GM23338 (cell line): ENCODE data around the gene LAGE3. TPM values are rescaled to one million over a fixed set of nuclear protein-coding genes. Genes with fewer than 3 reads are reported as not detected.

Experiments used
- ATAC-seq: fragments of 200-7000 bp; cut with Tn5 transposase; 3 replicates; pipeline ENCODE4 v1.9.1; 2020
- DNase-seq: peaks from one replicate; pipeline ENCODE4 v3.0.0-alpha.2; 2015; ENCODE audit warnings: low spot score
- H2AFZ ChIP-seq: fragments of 200-600 bp; sonication (generic); 2 replicates; pipeline ENCODE4 v1.8.0; 2016; ENCODE audit warnings: antibody characterized with exemption, mild to moderate bottlenecking, moderate library complexity
- H3F3A ChIP-seq: fragments of 200-600 bp; sonication (generic); replicated peaks from 2 replicates; pipeline ENCODE4 v1.8.0; 2017; ENCODE audit warnings: antibody characterized with exemption, mixed run types, low read depth
- H3K27ac ChIP-seq: fragments of 200-600 bp; sonication (generic); 2 replicates; pipeline ENCODE4 v1.6.1; 2016; ENCODE audit warnings: low read depth
- H3K27me3 ChIP-seq: fragments of 200-600 bp; sonication (generic); 2 replicates; pipeline ENCODE4 v1.8.0; 2016; ENCODE audit warnings: mild to moderate bottlenecking, mixed run types, moderate library complexity; ENCODE audit not compliant: insufficient read depth
- H3K36me3 ChIP-seq: fragments of 200-600 bp; sonication (generic); 2 replicates; pipeline ENCODE4 v1.8.0; 2016; ENCODE audit warnings: mild to moderate bottlenecking; ENCODE audit not compliant: insufficient read depth
- H3K4me1 ChIP-seq: fragments of 200-600 bp; sonication (generic); 2 replicates; pipeline ENCODE4 v1.8.0; 2016; ENCODE audit warnings: mild to moderate bottlenecking, moderate library complexity; ENCODE audit not compliant: insufficient read depth
- H3K4me2 ChIP-seq: fragments of 200-600 bp; sonication (generic); 2 replicates; pipeline ENCODE4 v1.7.1; 2017; ENCODE audit warnings: mixed run types
- H3K4me3 ChIP-seq: fragments of 200-600 bp; sonication (generic); 2 replicates; pipeline ENCODE4 v1.6.1; 2016; ENCODE audit warnings: mixed run types
- H3K79me2 ChIP-seq: fragments of 200-600 bp; sonication (generic); replicated peaks from 2 replicates; pipeline ENCODE4 v1.8.0; 2017; ENCODE audit warnings: mild to moderate bottlenecking; ENCODE audit not compliant: insufficient read depth
- H3K9me2 ChIP-seq: fragments of 200-600 bp; sonication (generic); 2 replicates; pipeline ENCODE4 v1.8.0; 2017; ENCODE audit not compliant: insufficient read depth
- H4K20me1 ChIP-seq: fragments of 200-600 bp; sonication (generic); replicated peaks from 2 replicates; pipeline ENCODE4 v1.8.0; 2017; ENCODE audit warnings: mild to moderate bottlenecking; ENCODE audit not compliant: insufficient read depth
- H3K27ac Mint-ChIP-seq: 2 replicates; pipeline ENCODE4 v1.8.0; 2020; ENCODE audit warnings: inconsistent platforms, mild to moderate bottlenecking, moderate library complexity, mixed read lengths
- H3K27me3 Mint-ChIP-seq: 3 replicates; pipeline ENCODE4 v1.8.0; 2022; ENCODE audit warnings: low read depth, mild to moderate bottlenecking, moderate library complexity, mixed read lengths, inconsistent platforms; ENCODE audit not compliant: insufficient read depth, poor library complexity
- H3K36me3 Mint-ChIP-seq: 3 replicates; pipeline ENCODE4 v1.8.0; 2021; ENCODE audit warnings: low read depth, mild to moderate bottlenecking, inconsistent platforms, moderate library complexity, mixed read lengths
- H3K4me1 Mint-ChIP-seq: 3 replicates; pipeline ENCODE4 v1.8.0; 2020; ENCODE audit warnings: mild to moderate bottlenecking, inconsistent platforms, mixed read lengths
- H3K4me3 Mint-ChIP-seq: 3 replicates; pipeline ENCODE4 v1.8.0; 2021; ENCODE audit warnings: moderate library complexity, mild to moderate bottlenecking, inconsistent platforms, mixed read lengths
- H3K9me3 Mint-ChIP-seq: 3 replicates; pipeline ENCODE4 v1.8.0; 2020; ENCODE audit warnings: moderate library complexity, mild to moderate bottlenecking, inconsistent platforms, mixed read lengths
- CREB1 ChIP-seq: fragments of 250-450 bp; sonication (Bioruptor Pico); IDR thresholded peaks from 2 replicates; pipeline ENCODE4 v1.5.0; 2020; ENCODE audit warnings: low read depth, mild to moderate bottlenecking, moderate library complexity
- CTCF ChIP-seq, 2 experiments: fragments of 200-600 bp in 1 of 2; sonication (generic) in 1 of 2; conservative IDR thresholded peaks; 2 replicates each; pipeline versions ENCODE4 v1.5.1 to v1.6.1; 2016 to 2017; ENCODE audit warnings: antibody characterized with exemption in 2 of 2, low read depth in 2 of 2, mild to moderate bottlenecking in 2 of 2, moderate library complexity in 1 of 2
- EZH2 ChIP-seq: fragments of 200-600 bp; sonication (generic); IDR thresholded peaks from one replicate; pipeline ENCODE4 v1.8.0; 2017; ENCODE audit warnings: antibody characterized with exemption, mild to moderate bottlenecking, low read depth; ENCODE audit not compliant: unreplicated experiment
- EZH2phosphoT487 ChIP-seq: fragments of 200-600 bp; sonication (generic); IDR thresholded peaks from one replicate; pipeline ENCODE4 v1.8.1; 2018; ENCODE audit warnings: antibody characterized with exemption; ENCODE audit not compliant: unreplicated experiment
- JUNB ChIP-seq: IDR thresholded peaks from one replicate; pipeline ENCODE4 v1.6.1; 2016; ENCODE audit warnings: antibody characterized with exemption; ENCODE audit not compliant: unreplicated experiment
- NANOG ChIP-seq: IDR thresholded peaks from 2 replicates; pipeline ENCODE4 v1.6.1; 2016; ENCODE audit warnings: antibody characterized with exemption, borderline replicate concordance
- ZNF114 ChIP-seq: fragments of 250-450 bp; sonication (Bioruptor Pico); IDR thresholded peaks from 2 replicates; pipeline ENCODE4 v1.5.0; 2020; ENCODE audit warnings: mild to moderate bottlenecking, moderate library complexity
- ZNF462 ChIP-seq: fragments of 250-450 bp; sonication (Bioruptor Pico); IDR thresholded peaks from 2 replicates; pipeline ENCODE4 v1.5.0; 2020; ENCODE audit warnings: mild to moderate bottlenecking, moderate library complexity
- polyA plus RNA-seq: library from polyadenylated mRNA; unstranded; fragments of >200 nt; fragmentation: Nextera tagmentation; extraction: Ambion mirVana; gene quantifications from 2 replicates; pipeline ENCODE4 v1.2.1, GENCODE V29; 2016
- total RNA-seq: library from RNA; depleted of rRNA; stranded (reverse); fragments of >200 nt; shearing (Covaris generic); gene quantifications from 2 replicates; pipeline ENCODE4 v1.2.3, GENCODE V29; 2014

LAGE3 gene
- total and polyA plus RNA-seq, 2 experiments from 2014 or later: 71.0 to 84.5 TPM

DNA sequence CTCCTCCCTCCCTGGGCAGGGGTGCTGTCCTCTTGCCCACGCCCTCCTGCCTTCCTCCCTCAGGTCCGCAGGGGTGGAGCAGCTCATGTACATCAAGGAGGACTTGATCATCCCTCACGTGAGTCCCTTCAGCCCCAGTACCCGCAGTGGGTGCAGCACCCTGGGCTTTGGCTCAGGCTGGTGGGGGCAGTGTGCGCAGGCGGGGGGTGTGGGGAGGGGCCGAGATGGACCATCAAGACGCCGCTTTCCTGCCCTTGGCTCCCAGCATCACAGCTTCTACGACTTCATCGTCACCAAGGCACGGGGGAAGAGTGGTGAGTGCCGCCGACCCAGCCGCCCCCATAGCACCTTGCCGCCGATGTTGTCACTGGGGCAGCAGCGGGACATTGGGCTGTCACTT is 29.5 kb downstream of the LAGE3 start (continued):
- TF ChIP-seq ZNF462 (CRISPR knock-in tag) (no peak), NANOG (no peak)

- peaks cover 3% of the 10 kb centered on the region for H3K27me3 Mint-ChIP-seq
- no peak overlapping the region for H3K4me3 Mint-ChIP-seq
Observed at GRCh38 chrX:154448484-154448883, 30.6 kb downstream of the LAGE3 start.

More at GRCh38 chrX:154448484-154448883, 30.6 kb downstream of the LAGE3 start:
- Histone ChIP-seq H3K27me3 (no peaks in the 10 kb centered on the region), H3K4me2 (no peak overlapping the region), H3K4me1 (0 out of 2 replicates have a peak, but pooled peaks cover 1% of the 10 kb centered on the region), H2AFZ (no peak overlapping the region), H3K36me3 (no peaks in the 10 kb centered on the region), H3F3A (no peaks in the 10 kb centered on the region), H4K20me1 (no peaks in the 10 kb centered on the region), H3K9me2 (no peaks in the 10 kb centered on the region), H3K4me3 (no peak overlapping the region), H3K79me2 (no peaks in the 10 kb centered on the region), H3K27ac (no peak overlapping the region)
- DNase-seq (no peak), ATAC-seq (no peak)
- Mint-ChIP-seq H3K4me1 (no peaks in the 10 kb centered on the region), H3K27ac (no peak overlapping the region), H3K36me3 (peaks cover 6% of the 10 kb centered on the region; the same call in 2 of the 3 replicates), H3K9me3 (no peaks in the 10 kb centered on the region)
- no peak for TF ChIP-seq JUNB
- TF ChIP-seq EZH2phosphoT487: no peak
- TF ChIP-seq CTCF (conservative IDR thresholded peaks at IDR 0.05; ENCODE audit: low read depth in 2 of 2): no peak
- TF ChIP-seq ZNF114: no peak
- no peak for TF ChIP-seq NANOG
- no peak for TF ChIP-seq CREB1
- TF ChIP-seq EZH2: no peak
